GM12878 (cell line): ENCODE data around the gene CD84. TPM values are rescaled to one million over a fixed set of nuclear protein-coding genes. Genes with fewer than 3 reads are reported as not detected.
A peak's percentile ranks its signal among the peaks of the same experiment; 100 is the strongest.

Experiments
- CBX3 ChIP-seq: fragments of 200-600 bp; sonication (generic); IDR thresholded peaks from 2 replicates; pipeline ENCODE4 v1.6.1; 2016; ENCODE audit warnings: low read depth, borderline replicate concordance
- HCFC1 ChIP-seq: fragments of 150-350 bp; IDR thresholded peaks from 2 replicates; pipeline ENCODE4 v1.6.1; 2014; ENCODE audit warnings: low read length
- IKZF1 ChIP-seq: fragments of 450-650 bp; conservative IDR thresholded peaks from 2 replicates; pipeline ENCODE4 v1.6.1; 2017; ENCODE audit warnings: antibody characterized with exemption, mild to moderate bottlenecking
- LARP7 ChIP-seq: fragments of 450-650 bp; IDR thresholded peaks from 2 replicates; pipeline ENCODE4 v1.6.1; 2017; ENCODE audit warnings: mild to moderate bottlenecking
- MAX ChIP-seq: IDR thresholded peaks from 2 replicates; pipeline ENCODE4 v1.6.1; 2012; ENCODE audit warnings: low read depth, low read length, improper control_type of control experiment
- MYC ChIP-seq: IDR thresholded peaks from 2 replicates; pipeline ENCODE4 v1.6.1; 2011; ENCODE audit warnings: mild to moderate bottlenecking, low read length, moderate library complexity, inconsistent platforms; ENCODE audit not compliant: insufficient read depth, insufficient replicate concordance, insufficient read length, severe bottlenecking
- NR2C2 ChIP-seq: IDR thresholded peaks from 2 replicates; pipeline ENCODE4 v1.6.1; 2011; ENCODE audit warnings: borderline replicate concordance, low read depth; ENCODE audit not compliant: control insufficient read depth, insufficient read length
- NR2F1 ChIP-seq: fragments of 450-650 bp; conservative IDR thresholded peaks from 2 replicates; pipeline ENCODE4 v1.6.1; 2017; ENCODE audit warnings: mild to moderate bottlenecking
- PRDM15 ChIP-seq: fragments of 450-650 bp; formaldehyde crosslinking; IDR thresholded peaks from 2 replicates; pipeline ENCODE4 v1.4.0; 2020; ENCODE audit warnings: mild to moderate bottlenecking, moderate library complexity
- RAD51 ChIP-seq: fragments of 450-650 bp; IDR thresholded peaks from 2 replicates; pipeline ENCODE4 v1.6.1; 2016; ENCODE audit warnings: moderate library complexity, mild to moderate bottlenecking, inconsistent platforms
- SMAD1 ChIP-seq: fragments of 450-650 bp; IDR thresholded peaks from 2 replicates; pipeline ENCODE4 v1.6.1; 2018; ENCODE audit warnings: mild to moderate bottlenecking, low read depth; ENCODE audit not compliant: partially characterized antibody
- SP1 ChIP-seq: IDR thresholded peaks from one replicate; pipeline ENCODE4 v1.6.1; 2011; ENCODE audit warnings: low read depth, low read length
- SPI1 ChIP-seq: IDR thresholded peaks from 2 replicates; pipeline ENCODE4 v1.6.1; 2011; ENCODE audit warnings: low read depth, mild to moderate bottlenecking, low read length, moderate library complexity, borderline replicate concordance; ENCODE audit not compliant: insufficient read depth
- STAT3 ChIP-seq: IDR thresholded peaks from 2 replicates; pipeline ENCODE4 v1.6.1; 2011; ENCODE audit warnings: low read depth, low read length, improper control_type of control experiment
- TCF3 ChIP-seq: IDR thresholded peaks from 2 replicates; pipeline ENCODE4 v1.6.1; 2012; ENCODE audit warnings: low read depth, mild to moderate bottlenecking, low read length, borderline replicate concordance; ENCODE audit not compliant: insufficient read depth
- USF1 ChIP-seq: IDR thresholded peaks from 2 replicates; pipeline ENCODE4 v1.6.1; 2011; ENCODE audit warnings: borderline replicate concordance, low read depth, mild to moderate bottlenecking, moderate library complexity, mixed read lengths, low read length; ENCODE audit not compliant: insufficient read depth; ENCODE audit errors: extremely low read length
- YBX1 ChIP-seq: fragments of 450-650 bp; IDR thresholded peaks from 2 replicates; pipeline ENCODE4 v1.6.1; 2016; ENCODE audit warnings: antibody characterized with exemption
- ZZZ3 ChIP-seq: IDR thresholded peaks from 2 replicates; pipeline ENCODE4 v1.6.1; 2011; ENCODE audit warnings: low read depth; ENCODE audit not compliant: control insufficient read depth, insufficient read length
- polyA plus RNA-seq, 11 experiments: library from polyadenylated mRNA; depleted of rRNA in 4 of 11; unstranded in 6 of 11; stranded (reverse) in 5 of 11; fragments of >200 nt; fragmentation: Nextera tagmentation in 4 of 11; fragmentation: Illumina TruSeq in 1 of 11; extraction: Ambion mirVana in 4 of 11; extraction: Trizol in 1 of 11; gene quantifications; 1 replicate in 1 of 11; 2 replicates in 10 of 11; pipeline versions ENCODE4 v1.2.1 to v1.2.3, GENCODE V29; 2011 to 2016; ENCODE audit warnings: inconsistent platforms in 2 of 11, missing spikeins in 2 of 11, low read depth in 1 of 11
- total RNA-seq, 4 experiments: library from RNA; depleted of rRNA in 3 of 4; stranded (reverse); fragments of >200 nt in 3 of 4; fragmentation: Illumina TruSeq in 1 of 4; extraction: Trizol in 1 of 4; gene quantifications; 2 replicates each; pipeline versions ENCODE4 v1.2.1 to v1.2.3, GENCODE V29; 2013 to 2021
- TF ChIP-seq, protein P1 (sequence below): fragments of 450-650 bp; IDR thresholded peaks from 2 replicates; pipeline ENCODE4 v1.6.1; 2016; ENCODE audit warnings: mild to moderate bottlenecking
- TF ChIP-seq, protein P2 (sequence below): fragments of 450-650 bp; IDR thresholded peaks from 2 replicates; pipeline ENCODE4 v1.6.1; 2014; ENCODE audit warnings: mild to moderate bottlenecking
- TF ChIP-seq, protein P3 (sequence below): fragments of 450-650 bp; IDR thresholded peaks from 2 replicates; pipeline ENCODE4 v1.6.1; 2018; ENCODE audit warnings: borderline replicate concordance, mild to moderate bottlenecking; ENCODE audit not compliant: partially characterized antibody

Gene CD84
- total and polyA plus RNA-seq, 10 of the 15 experiments (the other 5 are each of a cell fraction or from before 2014, with no cell fraction given): 3.4 to 20.3 (median 11.7) TPM

DNA sequence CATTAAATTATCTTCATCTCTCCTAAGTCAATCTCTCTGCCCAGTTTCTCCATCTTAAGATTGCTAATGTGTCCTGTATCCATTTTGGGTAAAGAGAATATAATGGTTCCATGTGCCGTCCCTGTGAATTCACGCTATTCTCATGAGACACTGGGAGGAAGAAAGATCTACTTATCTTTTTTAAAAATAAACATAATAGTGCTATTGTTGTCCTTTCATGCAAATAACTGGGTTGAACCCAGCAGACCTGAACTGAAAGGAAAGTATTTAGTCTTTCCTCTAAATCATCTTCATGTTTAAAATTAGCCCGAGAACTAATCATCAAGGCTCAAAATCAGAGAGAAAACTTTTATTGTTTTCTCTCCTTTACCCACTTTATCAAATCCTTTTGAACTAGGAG is 45.2 kb upstream of the CD84 start (continued):
- TF ChIP-seq, protein P1, sequence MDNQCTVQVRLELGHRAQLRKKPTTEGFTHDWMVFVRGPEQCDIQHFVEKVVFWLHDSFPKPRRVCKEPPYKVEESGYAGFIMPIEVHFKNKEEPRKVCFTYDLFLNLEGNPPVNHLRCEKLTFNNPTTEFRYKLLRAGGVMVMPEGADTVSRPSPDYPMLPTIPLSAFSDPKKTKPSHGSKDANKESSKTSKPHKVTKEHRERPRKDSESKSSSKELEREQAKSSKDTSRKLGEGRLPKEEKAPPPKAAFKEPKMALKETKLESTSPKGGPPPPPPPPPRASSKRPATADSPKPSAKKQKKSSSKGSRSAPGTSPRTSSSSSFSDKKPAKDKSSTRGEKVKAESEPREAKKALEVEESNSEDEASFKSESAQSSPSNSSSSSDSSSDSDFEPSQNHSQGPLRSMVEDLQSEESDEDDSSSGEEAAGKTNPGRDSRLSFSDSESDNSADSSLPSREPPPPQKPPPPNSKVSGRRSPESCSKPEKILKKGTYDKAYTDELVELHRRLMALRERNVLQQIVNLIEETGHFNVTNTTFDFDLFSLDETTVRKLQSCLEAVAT: no peak
- TF ChIP-seq HCFC1 (no peak), RAD51 (no peak; the same call in 1 of the 2 replicates), MAX (no peak), STAT3 (0 out of 2 replicates have a peak, but pooled peaks have one; percentile 53), CBX3 (no peak), NR2C2 (no peak), TCF3 (no peak), MYC (no peak), PRDM15 (CRISPR knock-in tag) (no peak), SP1 (no peak), LARP7 (no peak), YBX1 (no peak), ZZZ3 (no peak), SPI1 (no peak), USF1 (no peak), IKZF1 (0 out of 2 replicates have a peak, but pooled peaks have one; percentile 41), SMAD1 (peak; percentile 20), NR2F1 (no peak)
- TF ChIP-seq, protein P2, sequence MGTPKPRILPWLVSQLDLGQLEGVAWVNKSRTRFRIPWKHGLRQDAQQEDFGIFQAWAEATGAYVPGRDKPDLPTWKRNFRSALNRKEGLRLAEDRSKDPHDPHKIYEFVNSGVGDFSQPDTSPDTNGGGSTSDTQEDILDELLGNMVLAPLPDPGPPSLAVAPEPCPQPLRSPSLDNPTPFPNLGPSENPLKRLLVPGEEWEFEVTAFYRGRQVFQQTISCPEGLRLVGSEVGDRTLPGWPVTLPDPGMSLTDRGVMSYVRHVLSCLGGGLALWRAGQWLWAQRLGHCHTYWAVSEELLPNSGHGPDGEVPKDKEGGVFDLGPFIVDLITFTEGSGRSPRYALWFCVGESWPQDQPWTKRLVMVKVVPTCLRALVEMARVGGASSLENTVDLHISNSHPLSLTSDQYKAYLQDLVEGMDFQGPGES: no peak
- TF ChIP-seq, protein P3, sequence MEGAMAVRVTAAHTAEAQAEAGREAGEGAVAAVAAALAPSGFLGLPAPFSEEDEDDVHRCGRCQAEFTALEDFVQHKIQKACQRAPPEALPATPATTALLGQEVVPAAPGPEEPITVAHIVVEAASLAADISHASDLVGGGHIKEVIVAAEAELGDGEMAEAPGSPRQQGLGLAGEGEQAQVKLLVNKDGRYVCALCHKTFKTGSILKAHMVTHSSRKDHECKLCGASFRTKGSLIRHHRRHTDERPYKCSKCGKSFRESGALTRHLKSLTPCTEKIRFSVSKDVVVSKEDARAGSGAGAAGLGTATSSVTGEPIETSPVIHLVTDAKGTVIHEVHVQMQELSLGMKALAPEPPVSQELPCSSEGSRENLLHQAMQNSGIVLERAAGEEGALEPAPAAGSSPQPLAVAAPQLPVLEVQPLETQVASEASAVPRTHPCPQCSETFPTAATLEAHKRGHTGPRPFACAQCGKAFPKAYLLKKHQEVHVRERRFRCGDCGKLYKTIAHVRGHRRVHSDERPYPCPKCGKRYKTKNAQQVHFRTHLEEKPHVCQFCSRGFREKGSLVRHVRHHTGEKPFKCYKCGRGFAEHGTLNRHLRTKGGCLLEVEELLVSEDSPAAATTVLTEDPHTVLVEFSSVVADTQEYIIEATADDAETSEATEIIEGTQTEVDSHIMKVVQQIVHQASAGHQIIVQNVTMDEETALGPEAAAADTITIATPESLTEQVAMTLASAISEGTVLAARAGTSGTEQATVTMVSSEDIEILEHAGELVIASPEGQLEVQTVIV: no peak
